Amniotic stem cell (primary cell): ENCODE measurements around the gene CMIP.

Source experiments
- DNase-seq: peaks from one replicate; lab custom pipeline; 2025; lab: John Stamatoyannopoulos, UW

Gene CMIP

DNA sequence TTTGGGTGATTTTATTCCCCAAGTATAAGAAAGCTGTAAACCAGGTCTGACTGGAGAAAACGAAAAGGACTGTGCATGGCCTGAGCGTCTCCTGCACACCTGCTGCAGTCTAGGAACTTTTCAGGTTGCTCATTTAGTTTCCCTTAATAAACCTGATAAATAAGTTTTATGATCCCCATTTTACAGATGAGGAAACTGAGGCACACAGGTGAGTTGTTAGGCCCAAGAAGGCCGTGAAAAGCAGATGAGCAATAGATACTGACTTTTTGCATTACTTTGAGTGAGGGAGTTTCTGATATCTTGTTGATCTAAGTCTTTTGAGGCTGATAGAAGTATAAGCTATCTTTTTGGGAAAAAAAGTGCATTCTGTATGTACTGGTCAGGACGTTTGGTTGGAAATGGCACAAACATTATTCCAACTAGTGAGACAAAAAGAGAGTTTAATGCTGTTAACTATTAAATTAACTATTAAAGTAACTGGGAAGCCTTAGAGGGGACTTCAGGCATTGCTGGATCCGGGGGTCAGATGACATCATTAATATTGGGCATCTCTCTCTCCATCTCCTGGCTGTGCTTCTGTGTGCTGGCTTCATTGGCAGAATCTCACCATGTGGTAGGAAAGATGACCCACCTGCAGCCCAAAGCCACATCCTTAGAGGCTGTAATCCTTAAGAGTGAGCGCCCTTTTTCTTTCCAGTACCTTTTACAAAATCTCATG lies 163.4 kb downstream of the CMIP start:
- no peak for DNase-seq

DNA sequence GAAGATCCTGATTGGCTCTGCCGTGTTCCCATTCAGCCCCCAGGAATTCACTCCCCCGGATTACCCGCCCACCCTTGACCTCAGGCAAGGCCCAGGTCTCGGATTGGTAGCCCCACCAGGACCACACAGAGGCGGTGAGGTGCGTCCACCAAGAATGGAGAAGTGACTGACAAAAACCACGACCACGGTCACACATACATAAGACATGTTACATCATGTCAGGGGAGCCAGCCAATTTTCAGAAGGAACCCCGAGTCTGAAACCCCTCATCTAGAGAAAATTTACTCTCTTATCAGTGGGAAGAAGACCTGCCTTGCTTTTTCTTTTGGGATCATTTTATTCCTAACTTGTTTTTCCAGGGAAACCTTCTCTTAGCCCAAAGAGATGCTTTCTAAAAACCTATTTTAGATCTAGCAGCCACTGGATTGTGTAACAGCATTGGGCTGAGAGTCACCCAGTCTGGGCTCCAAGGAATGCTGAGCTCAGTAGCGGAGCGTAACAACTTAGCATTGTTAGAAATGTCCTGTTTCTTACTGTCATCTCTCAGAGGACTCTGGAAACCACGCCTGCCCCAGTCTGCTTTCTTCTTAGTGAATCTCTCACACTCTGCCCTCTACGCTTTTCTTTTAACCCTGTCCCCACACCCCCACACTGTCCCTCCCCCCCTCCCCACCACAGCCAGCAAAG lies 164.1 kb downstream of the CMIP start:
- DNase-seq: no peak

- DNase-seq: no peak
These were observed 164.8 kb downstream of the CMIP start for GRCh38 chr16:81609323-81609892.

DNA sequence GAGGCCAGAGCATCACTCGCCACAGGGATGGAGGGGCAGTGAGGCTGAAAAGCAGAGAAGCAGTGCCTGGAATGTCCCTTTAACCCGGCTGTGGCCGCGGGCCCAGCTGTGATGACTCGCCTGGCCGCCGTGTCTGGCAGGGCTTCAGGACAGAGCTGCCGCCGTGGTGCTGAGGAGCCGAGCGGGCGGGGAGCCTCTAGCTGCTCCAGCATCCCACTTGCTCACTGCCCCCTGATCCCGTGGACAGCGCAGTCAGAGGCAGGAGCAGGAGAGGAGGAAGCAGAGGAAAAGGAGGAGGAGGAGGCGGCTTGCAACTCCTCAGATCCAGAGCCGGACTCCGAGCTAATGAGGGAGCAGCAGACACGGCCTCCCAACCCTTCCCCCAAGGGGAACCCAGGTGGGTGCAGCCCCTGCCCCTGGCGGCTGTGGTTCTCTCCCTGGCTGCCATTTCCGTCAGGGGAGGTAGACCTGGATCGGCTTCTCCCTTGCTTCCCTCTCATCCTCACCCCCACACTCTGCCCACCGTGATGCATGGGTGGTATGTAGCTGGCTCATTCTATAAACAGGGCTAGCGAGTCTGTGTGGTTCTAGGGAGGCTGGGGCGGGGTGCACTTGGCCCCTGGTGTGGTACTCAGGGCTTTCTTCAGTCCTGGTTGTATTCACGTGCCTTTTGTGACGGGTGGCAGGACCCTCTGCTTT lies 165.7 kb downstream of the CMIP start:
- DNase-seq: no peak

DNA sequence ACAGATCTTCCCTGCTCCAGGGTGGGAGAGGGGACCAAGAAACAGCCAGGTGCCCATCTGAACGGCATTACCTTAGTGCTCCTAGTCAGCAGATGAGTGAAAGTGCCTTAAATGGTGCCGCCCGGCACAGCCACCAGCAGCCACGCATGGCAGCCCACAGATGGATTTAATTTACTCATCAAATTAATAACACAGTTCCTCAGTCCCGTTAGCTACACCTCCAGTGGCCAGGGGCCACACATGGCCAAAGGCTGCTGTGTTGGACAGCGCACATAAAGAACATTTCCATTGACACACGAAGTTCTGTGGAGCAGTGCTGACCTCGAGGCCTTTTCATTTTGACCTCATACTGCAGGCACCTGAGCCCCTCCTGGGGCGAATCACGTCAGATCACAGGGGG lies 166.3 kb downstream of the CMIP start:
- no peak for DNase-seq

GRCh38 chr16:81611721-81612120 lies 167.1 kb downstream of the CMIP start:
- DNase-seq: no peak

- DNase-seq: no peak
These were observed 167.9 kb downstream of the CMIP start for GRCh38 chr16:81612351-81613163.

- DNase-seq: no peak
These were observed 169.6 kb downstream of the CMIP start for GRCh38 chr16:81614171-81614570.

DNA sequence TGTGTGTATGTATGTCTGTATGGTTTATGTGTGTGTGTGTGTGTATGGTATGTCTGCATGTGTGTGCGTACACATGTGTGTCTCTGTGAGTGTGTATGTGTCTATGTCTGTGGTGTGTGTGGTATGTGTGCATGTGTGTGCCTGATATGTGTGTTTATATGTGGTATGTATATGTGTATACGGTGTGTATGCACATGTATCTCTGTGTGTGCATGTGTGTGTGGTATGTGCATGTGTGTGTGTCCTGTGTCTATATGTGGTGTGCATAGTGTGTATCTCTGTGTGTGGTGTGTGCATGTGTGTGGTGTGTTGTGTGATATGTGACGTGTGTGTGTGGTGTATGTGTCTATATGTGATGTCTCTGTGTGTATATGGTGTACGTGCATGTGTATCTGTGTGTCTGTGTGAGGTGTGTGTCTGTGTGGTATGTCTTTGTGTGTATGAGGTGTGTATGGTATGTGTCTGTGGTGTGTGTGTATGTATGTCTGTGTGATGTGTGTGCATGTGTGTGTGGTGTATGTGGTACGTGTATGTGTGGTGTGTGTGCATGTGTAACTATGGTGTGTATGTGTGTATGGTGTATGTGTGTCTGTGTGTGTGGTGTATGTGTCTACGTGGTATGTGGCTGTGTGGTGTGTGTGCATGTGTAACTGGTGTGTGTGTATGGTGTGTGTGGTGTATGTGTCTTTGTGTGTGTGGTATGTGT lies 170.2 kb downstream of the CMIP start:
- DNase-seq: no peak

DNA sequence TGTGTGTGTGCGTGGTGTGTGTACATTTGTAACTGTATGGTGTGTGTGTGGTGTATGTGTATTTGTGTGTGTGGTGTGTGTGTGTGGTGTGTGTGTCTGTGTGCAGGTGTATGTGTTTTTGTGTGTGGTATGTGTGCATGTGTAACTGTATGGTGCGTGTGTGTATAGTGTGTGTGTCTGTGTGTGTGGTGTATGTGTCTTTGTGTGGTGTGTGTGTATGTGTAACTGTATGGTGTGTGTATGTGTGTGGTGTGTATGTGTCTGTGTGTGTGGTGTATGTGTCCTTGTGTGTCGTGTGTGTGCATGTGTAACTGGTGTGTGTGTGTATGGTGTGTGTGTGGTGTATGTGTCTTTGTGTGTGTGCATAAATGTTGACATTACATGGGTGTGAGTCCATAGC lies 170.8 kb downstream of the CMIP start:
- DNase-seq: no peak

DNA sequence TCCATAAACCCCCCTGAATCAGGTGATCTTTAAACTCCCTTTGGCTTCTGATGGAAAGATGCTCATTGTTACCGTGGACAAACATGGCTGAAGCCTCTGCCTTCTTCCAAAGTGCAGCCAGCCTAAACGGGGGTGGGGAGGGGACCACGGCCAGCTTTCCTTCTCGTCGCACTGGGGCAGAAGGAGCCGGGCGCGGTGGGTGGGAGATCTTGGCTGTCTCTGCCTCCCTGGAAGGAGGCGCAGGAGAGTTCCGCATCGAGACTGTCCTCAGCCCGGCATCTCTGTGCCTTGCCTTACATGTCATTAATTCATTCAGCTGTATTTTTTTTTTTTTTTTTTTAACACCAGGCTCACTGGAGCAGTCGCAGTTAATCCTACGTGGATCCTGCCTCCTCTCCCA lies 171.2 kb downstream of the CMIP start:
- DNase-seq: no peak

GRCh38 chr16:81616321-81617020 lies 171.9 kb downstream of the CMIP start:
- DNase-seq: no peak

- no peak for DNase-seq
These were observed 172.4 kb downstream of the CMIP start for GRCh38 chr16:81617021-81617346.

DNA sequence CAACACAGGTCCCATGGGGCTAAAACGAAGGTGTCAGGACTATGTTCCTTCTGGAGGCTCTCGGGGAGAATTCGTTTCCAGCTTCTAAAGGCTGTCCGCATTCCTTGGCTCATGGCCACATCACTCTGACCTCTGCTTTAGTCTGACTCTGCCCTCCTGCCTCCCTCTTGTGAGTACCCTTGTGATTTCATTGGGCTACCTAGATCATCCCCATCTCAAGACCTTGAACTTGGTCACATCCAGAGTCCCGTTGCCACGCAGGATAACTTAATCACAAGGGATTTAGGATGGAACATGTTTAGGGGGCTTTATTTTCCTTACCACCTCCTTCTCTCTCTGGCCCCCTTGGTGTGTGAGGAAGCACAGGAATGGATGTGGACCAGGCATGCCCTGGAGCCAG lies 173.6 kb downstream of the CMIP start:
- DNase-seq: no peak

GRCh38 chr16:81618661-81619060 lies 174.1 kb downstream of the CMIP start:
- DNase-seq: no peak

DNA sequence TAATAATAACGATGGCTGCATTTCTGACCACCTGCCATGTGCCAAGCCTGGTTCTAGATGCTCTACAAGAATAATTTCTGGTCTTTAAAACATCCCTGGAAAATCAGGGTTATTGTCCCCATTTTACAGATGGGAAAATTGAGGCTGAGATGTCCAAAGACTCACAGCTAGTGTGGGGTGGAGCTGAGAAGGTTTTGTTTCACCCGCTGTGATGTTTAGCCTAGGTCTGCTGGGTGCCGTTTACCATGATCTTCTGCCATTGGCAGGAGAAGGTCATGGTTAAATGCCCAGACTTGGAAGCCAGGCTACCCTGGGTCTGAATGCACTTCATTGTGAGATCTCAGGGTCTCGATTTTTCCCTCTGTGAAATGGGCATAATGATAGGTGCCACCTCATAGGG lies 175.4 kb downstream of the CMIP start:
- DNase-seq: no peak

- DNase-seq: no peak
These were observed 176.2 kb downstream of the CMIP start for GRCh38 chr16:81620796-81621195.

DNA sequence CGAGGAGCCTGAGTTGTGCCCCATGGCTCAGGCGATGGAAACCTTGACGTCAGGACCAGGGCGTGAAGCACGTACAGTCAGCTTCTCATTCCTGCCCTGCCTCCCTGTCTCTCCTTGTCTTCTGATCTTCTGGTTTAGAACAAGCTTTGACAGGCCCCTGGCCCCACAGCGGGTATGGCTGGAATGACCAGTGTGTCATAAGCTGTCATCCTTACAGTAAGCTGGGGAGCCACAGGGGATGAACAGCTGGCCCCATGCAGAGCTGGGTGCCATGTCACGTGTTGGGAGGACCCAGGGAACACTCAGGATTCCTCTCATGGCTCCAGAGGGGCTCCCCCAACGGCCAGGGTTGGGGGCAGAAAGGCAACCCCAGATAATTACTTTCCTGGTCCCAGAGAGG lies 176.9 kb downstream of the CMIP start:
- no peak for DNase-seq

DNA sequence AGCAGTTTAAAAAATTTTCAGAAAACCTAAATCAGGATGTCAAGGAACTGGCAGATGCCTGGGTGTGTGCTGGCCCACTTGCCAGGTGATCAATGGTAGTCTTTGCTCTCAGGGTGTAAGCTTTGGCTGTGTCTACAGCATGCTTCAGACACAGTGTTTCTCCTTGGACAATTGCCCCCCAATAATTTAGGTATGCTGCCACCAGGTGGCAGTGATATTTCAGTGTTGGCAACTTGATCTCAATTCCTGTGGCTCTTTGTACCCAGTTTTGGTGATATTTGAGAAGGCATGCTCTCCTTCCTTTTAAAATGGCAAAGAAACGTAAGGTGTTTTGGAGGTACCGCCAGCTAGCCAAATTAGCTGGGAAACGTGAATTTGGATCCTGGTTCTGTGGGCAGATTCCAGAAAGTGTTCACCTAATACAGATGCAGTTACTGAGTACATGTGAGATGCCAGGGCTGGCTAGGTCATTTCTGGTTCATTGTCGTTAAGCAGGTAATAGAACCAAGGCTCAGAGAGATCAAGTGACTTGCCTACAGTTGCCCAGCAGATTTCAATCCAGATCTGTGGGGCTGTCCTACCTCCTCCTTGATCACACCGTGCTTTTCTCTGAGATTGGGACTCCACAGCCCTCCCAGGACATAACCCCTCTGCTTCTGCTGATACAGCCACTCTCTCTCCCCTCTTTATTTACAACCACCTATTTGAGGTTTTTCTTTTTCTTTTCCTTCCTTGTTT lies 178.9 kb downstream of the CMIP start:
- DNase-seq: no peak

GRCh38 chr16:81624403-81624759 lies 179.8 kb downstream of the CMIP start:
- no peak for DNase-seq
